NCI-H2227 treated with DMSO at 0.1 percent for 48 hours (cell line): Measurements from ENCODE around the gene MPRIP.
"Not testable (repeated sequence)": the region's sequence is repeated elsewhere in the genome, so short reads cannot be mapped to it uniquely, and the experiment has no call there.

Source experiments
- DNase-seq: peaks from one replicate; lab custom pipeline; 2025; lab: John Stamatoyannopoulos, UW

The MPRIP gene

GRCh38 chr17:17184985-17185757, 142.9 kb downstream of the MPRIP start:
- DNase-seq = not testable (repeated sequence)

- no peak for DNase-seq
These were observed 143.8 kb downstream of the MPRIP start for GRCh38 chr17:17186051-17186450.

- no peak for DNase-seq
These were observed 144.6 kb downstream of the MPRIP start for GRCh38 chr17:17186551-17187505.

- DNase-seq = no peak
These were observed 146.3 kb downstream of the MPRIP start for GRCh38 chr17:17188586-17188985.

GRCh38 chr17:17189559-17189958, 147.3 kb downstream of the MPRIP start:
- no peak for DNase-seq

- DNase-seq = no peak
These were observed 147.9 kb downstream of the MPRIP start for GRCh38 chr17:17190188-17190587.

- no peak for DNase-seq
These were observed 149.1 kb downstream of the MPRIP start for GRCh38 chr17:17191346-17191792.

GRCh38 chr17:17191961-17192381, 149.7 kb downstream of the MPRIP start:
- no peak for DNase-seq

- not testable (repeated sequence) for DNase-seq
These were observed 153.2 kb downstream of the MPRIP start for GRCh38 chr17:17195466-17195865.

GRCh38 chr17:17196776-17197175, 154.5 kb downstream of the MPRIP start:
- DNase-seq = no peak

GRCh38 chr17:17198281-17198680, 156.0 kb downstream of the MPRIP start:
- DNase-seq = no peak

- DNase-seq = no peak
These were observed 158.1 kb downstream of the MPRIP start for GRCh38 chr17:17200311-17200710.

- DNase-seq = no peak
These were observed 158.6 kb downstream of the MPRIP start for GRCh38 chr17:17200831-17201230.

GRCh38 chr17:17201271-17201670, 159.0 kb downstream of the MPRIP start:
- DNase-seq = no peak

GRCh38 chr17:17201907-17202306, 159.7 kb downstream of the MPRIP start:
- DNase-seq = no peak

- no peak for DNase-seq
These were observed 161.0 kb downstream of the MPRIP start for GRCh38 chr17:17203173-17203730.

- no peak for DNase-seq
These were observed 161.9 kb downstream of the MPRIP start for GRCh38 chr17:17204041-17204591.

GRCh38 chr17:17204635-17205231, 162.5 kb downstream of the MPRIP start:
- DNase-seq = no peak

GRCh38 chr17:17205368-17206123, 163.3 kb downstream of the MPRIP start:
- DNase-seq = peak; percentile 16

GRCh38 chr17:17206124-17206912, 164.1 kb downstream of the MPRIP start, which contains the start of gene PLD6:
Gene PLD6 (minus strand): TSS chr17:17206333. CDS start chr17:17206286, 47 bp downstream.
- peak; percentile 67 for DNase-seq
